Body of pancreas (tissue), 4 donors: ENCODE data around the gene UBE2G2. TPM values are rescaled to one million over a fixed set of nuclear protein-coding genes. Genes with fewer than 3 reads are reported as not detected.

Experiments used
- ATAC-seq: fragments of 150-250 bp; one replicate; pipeline ENCODE4 v1.9.1; 2016
- DNase-seq, 4 donors: peaks; one replicate each; pipeline ENCODE4 v3.0.0-alpha.2; 2019
- H3K27ac ChIP-seq, 4 donors: fragments of 200-600 bp; sonication (generic); 1 replicate in 3 of 4; 2 replicates in 1 of 4; pipeline versions ENCODE4 v1.5.1 to v1.6.1; 2016 to 2019; ENCODE audit warnings: mild to moderate bottlenecking in 1 of 4, mixed read lengths in 1 of 4, moderate library complexity in 1 of 4
- H3K27me3 ChIP-seq, 2 donors: fragments of 200-600 bp; sonication (generic); one replicate each; pipeline ENCODE4 v1.6.0; 2016; ENCODE audit warnings: mild to moderate bottlenecking in 1 of 2
- H3K36me3 ChIP-seq, 2 donors: fragments of 200-600 bp; sonication (generic); replicated peaks in 1 of 2; 2 replicates each; pipeline ENCODE4 v1.5.1; 2016; ENCODE audit warnings: low read depth in 2 of 2; ENCODE audit not compliant: insufficient read depth in 1 of 2
- H3K4me1 ChIP-seq: fragments of 200-600 bp; sonication (generic); one replicate; pipeline ENCODE4 v1.6.0; 2016
- H3K4me3 ChIP-seq, 2 donors: fragments of 200-600 bp; sonication (generic); 1 replicate in 1 of 2; 2 replicates in 1 of 2; pipeline ENCODE4 v1.5.1; 2016 to 2019
- H3K9me3 ChIP-seq, 3 donors: fragments of 200-600 bp; sonication (generic); 1 replicate in 2 of 3; 2 replicates in 1 of 3; pipeline ENCODE4 v1.5.1; 2016
- POLR2A ChIP-seq, 3 donors: fragments of 450-650 bp; IDR thresholded peaks; one replicate each; pipeline ENCODE4 v1.6.1; 2016; ENCODE audit warnings: antibody characterized with exemption in 3 of 3, mild to moderate bottlenecking in 2 of 3
- WGBS, 2 donors: methylation state at CpG; one replicate each; pipeline ENCODE4 v1.1.5; 2017; 5-methylcytosine and 5-hydroxymethylcytosine counted together
- intact Hi-C: fragments of 100-400 bp; cut with DNase I; formaldehyde crosslinking; loops from one replicate; pipeline ENCODE4 v1.15.1; 2023
- total RNA-seq, 2 donors: library from RNA; depleted of rRNA; stranded (reverse); fragments of >200 nt; gene quantifications; one replicate each; pipeline ENCODE4 v1.1.0, GENCODE V29; 2016
- TF ChIP-seq, protein P1 (sequence below), 7 experiments: fragments of 450-650 bp in 4 of 7; fragments of 200-600 bp in 3 of 7; sonication (generic) in 3 of 7; IDR thresholded peaks; one replicate each; pipeline ENCODE4 v1.5.1; 2016 to 2019; ENCODE audit warnings: antibody characterized with exemption in 7 of 7

Gene UBE2G2
- total RNA-seq, 2 donors from 2014 or later = 61.7 to 64.3 TPM

DNA sequence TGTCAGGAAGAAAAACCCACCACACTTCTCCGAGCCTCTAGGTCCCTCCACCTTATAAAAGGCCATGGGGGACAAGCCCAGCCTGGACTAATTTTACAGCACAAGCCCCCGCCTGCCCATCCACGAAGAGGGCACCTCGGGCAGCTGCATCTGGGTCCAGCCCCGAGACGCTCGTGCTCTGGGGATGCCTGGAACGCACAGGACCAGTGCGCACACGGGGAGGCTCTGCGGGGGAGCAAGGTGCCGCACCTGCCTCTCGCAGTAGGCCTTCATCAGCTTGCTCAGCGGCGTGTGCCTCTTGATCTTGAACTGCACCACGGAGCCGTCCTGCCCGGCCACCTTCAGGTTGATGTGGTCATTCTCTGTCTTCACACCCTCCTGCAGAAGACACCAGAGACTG is 12.1 kb upstream of the UBE2G2 start:
- Histone ChIP-seq H3K36me3 (peaks cover 0 to 2% of the 10 kb centered on the region in 2 donors), H3K4me3 (no peak overlapping the region), H3K27me3 (no peaks in the 10 kb centered on the region), H3K4me1 (peaks cover 11% of the 10 kb centered on the region), H3K27ac (no peak overlapping the region), H3K9me3 (no peaks in the 10 kb centered on the region)
- WGBS, 2 donors = 86 to 88% methylated on average over 6 to 18 of the region's 18 CpGs
- TF ChIP-seq, protein P1, sequence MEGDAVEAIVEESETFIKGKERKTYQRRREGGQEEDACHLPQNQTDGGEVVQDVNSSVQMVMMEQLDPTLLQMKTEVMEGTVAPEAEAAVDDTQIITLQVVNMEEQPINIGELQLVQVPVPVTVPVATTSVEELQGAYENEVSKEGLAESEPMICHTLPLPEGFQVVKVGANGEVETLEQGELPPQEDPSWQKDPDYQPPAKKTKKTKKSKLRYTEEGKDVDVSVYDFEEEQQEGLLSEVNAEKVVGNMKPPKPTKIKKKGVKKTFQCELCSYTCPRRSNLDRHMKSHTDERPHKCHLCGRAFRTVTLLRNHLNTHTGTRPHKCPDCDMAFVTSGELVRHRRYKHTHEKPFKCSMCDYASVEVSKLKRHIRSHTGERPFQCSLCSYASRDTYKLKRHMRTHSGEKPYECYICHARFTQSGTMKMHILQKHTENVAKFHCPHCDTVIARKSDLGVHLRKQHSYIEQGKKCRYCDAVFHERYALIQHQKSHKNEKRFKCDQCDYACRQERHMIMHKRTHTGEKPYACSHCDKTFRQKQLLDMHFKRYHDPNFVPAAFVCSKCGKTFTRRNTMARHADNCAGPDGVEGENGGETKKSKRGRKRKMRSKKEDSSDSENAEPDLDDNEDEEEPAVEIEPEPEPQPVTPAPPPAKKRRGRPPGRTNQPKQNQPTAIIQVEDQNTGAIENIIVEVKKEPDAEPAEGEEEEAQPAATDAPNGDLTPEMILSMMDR (IDR thresholded peaks at IDR 0.05) = no peak
- TF ChIP-seq POLR2A (IDR thresholded peaks at IDR 0.05) = no peak
- ATAC-seq (no peak), DNase-seq (no peak)
- intact Hi-C loops = no loop called here

DNA sequence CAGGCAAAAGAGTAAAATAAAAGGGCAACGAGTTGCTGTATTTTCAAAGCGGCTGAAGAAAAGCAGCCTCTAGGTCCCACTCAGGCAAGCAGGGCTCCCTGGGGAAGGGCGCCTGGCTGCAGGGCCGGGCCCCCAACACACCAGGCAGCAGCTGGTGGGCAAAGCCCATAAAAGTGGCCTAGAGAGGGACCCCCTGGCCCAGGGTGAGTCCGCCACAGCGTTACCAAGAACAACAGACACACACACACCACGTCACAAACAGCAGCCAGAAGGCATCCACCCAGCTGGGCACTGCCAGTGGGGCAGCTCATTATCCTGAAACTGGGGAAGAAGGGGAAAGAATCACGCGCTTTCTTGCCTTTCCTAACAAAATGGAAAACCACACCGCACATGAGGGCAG is 11.5 kb upstream of the UBE2G2 start:
- 82 to 89% methylated on average over 8 to 10 of the region's 10 CpGs for WGBS, 2 donors
- Histone ChIP-seq H3K4me3 (no peak overlapping the region), H3K36me3 (peaks cover 0 to 5% of the 10 kb centered on the region in 2 donors), H3K27ac (no peak overlapping the region), H3K27me3 (no peaks in the 10 kb centered on the region), H3K9me3 (no peaks in the 10 kb centered on the region), H3K4me1 (peaks cover 6% of the 10 kb centered on the region)
- intact Hi-C loops = no loop called here
- DNase-seq (no peak), ATAC-seq (no peak)
- TF ChIP-seq, protein P1 (IDR thresholded peaks at IDR 0.05) = no peak
- TF ChIP-seq POLR2A (IDR thresholded peaks at IDR 0.05) = no peak

DNA sequence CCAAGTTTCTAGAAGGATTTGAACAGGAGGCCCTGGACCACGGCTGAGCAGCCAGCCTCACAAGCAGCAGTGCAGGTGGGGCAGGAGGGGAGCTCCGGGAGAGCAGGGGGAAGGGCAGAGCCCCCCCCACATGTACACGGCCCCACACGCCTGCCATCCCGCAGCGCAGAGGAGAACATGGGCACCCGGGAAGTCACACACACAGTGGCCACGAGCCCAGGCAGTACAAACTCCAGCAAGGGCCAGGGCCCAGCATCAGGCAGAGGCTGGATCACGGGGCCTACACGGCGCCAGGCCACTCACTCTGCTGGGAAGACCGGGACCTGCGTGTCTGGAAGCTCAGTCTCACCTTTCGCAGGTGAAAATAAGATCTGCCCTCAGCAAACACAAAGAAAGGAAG is 11.0 kb upstream of the UBE2G2 start:
- ATAC-seq (no peak), DNase-seq (no peak)
- H3K27ac ChIP-seq = no peak overlapping the region
- TF ChIP-seq, protein P1 (IDR thresholded peaks at IDR 0.05) = no peak
- no peak for TF ChIP-seq POLR2A (IDR thresholded peaks at IDR 0.05)
- WGBS, 2 donors = 80 to 85% methylated on average over 10 to 14 of the region's 14 CpGs
- H3K27me3 ChIP-seq = no peaks in the 10 kb centered on the region
- no peak overlapping the region for H3K4me3 ChIP-seq
- peaks cover 6% of the 10 kb centered on the region for H3K4me1 ChIP-seq
- intact Hi-C loops = no loop called here
- H3K9me3 ChIP-seq = no peaks in the 10 kb centered on the region
- peaks cover 0 to 5% of the 10 kb centered on the region in 2 donors for H3K36me3 ChIP-seq

DNA sequence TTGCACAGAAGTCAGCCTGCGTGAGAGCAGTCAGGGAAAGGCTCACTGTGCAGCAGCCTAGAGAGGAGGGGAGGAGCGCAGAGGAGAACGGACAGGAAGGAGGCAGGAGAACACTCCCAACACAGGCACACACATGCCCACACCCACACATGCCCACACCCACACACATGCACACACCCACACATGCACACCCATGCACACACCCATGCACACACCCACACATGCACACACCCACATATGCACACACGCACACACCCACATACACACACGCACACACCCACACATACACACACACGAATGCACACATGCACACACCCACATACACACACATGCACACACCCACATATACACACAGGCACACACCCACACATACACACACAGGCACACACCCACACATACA is 9.2 kb upstream of the UBE2G2 start:
- Histone ChIP-seq H3K9me3 (no peaks in the 10 kb centered on the region), H3K4me1 (no peaks in the 10 kb centered on the region), H3K36me3 (peaks cover 0 to 5% of the 10 kb centered on the region in 2 donors), H3K27ac (no peak overlapping the region), H3K27me3 (no peaks in the 10 kb centered on the region), H3K4me3 (no peak overlapping the region)
- ATAC-seq = no peak
- no peak for TF ChIP-seq POLR2A (IDR thresholded peaks at IDR 0.05)
- TF ChIP-seq, protein P1 (IDR thresholded peaks at IDR 0.05) = no peak
- intact Hi-C loops = no loop called here
- DNase-seq = no peak
- 81 to 84% methylated on average over 5 to 6 of the region's 6 CpGs for WGBS, 2 donors

DNA sequence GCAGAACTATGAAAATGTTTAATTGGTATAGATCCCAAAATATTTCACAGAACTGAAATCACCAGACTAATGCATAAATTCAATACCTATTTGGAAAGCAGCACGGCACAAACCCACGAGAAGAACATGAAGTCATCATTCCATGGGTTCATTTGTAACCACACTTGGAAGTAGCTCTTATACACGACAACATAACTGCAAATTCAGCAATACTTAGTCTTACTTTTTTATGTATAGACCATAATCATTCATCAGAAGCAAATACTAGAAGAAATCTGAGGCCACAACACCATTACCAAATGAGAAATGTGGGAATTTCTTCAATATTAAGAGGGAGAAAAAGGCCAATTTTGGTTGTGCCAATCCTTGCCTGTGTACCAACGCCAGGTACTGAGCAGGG is 4.2 kb upstream of the UBE2G2 start:
- Histone ChIP-seq H3K4me3 (no peak overlapping the region), H3K9me3 (no peaks in the 10 kb centered on the region), H3K27ac (no peak overlapping the region), H3K36me3 (peaks cover 0 to 9% of the 10 kb centered on the region in 2 donors), H3K27me3 (no peaks in the 10 kb centered on the region), H3K4me1 (peaks cover 14% of the 10 kb centered on the region)
- ATAC-seq = no peak
- DNase-seq = no peak
- TF ChIP-seq, protein P1 (IDR thresholded peaks at IDR 0.05) = no peak
- TF ChIP-seq POLR2A (IDR thresholded peaks at IDR 0.05) = no peak
- WGBS, 2 donors = 88 to 89% methylated on average over 4 of the region's 4 CpGs
- intact Hi-C loops = loop anchor here (10.0 kb wide), 1 partner anchor 291 kb away; no protein-coding TSS in a partner anchor
